ENCODE data around the gene RAB40C. TPM values are rescaled to one million over a fixed set of nuclear protein-coding genes. Genes with fewer than 3 reads are reported as not detected.

RAB40C gene
- total and polyA plus RNA-seq, 2 donors from 2014 or later: 18.1 to 24.0 TPM

DNA sequence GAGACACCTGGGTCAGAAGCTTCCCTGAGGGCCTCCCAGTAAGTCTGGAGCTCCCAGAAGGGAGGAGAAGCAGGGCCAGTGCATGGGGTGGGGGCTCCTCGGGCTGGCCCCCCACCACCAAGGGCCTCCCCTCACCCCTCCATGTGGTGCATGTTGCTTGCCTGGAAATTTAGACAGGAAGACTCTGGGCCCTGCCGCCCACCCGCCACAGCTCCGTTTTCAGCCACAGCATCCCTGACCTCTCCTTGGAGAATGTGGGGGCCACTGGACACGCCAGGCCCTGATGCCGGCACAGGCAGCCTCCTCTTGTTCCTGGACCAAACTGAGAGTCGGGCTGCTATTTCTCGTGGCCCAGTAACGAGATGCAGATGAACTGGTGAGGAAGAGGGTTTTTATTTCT, 49.0 kb downstream of the RAB40C start:
- Histone ChIP-seq H3K36me3 (ENCODE audit: control insufficient read depth in 2 of 3, insufficient read depth in 3 of 3, low read length in 3 of 3) (no peaks in the 10 kb centered on the region), H3K9me3 (ENCODE audit: control insufficient read depth in 2 of 3, insufficient read depth in 1 of 3, low read length in 3 of 3) (no peaks in the 10 kb centered on the region), H3K4me3 (ENCODE audit: low read length in 3 of 3) (no peak overlapping the region), H3K4me1 (ENCODE audit: control insufficient read depth in 2 of 3, insufficient read depth in 2 of 3, low read depth in 1 of 3, low read length in 3 of 3) (peaks cover 0 to 25% (median 0%) of the 10 kb centered on the region in 3 donors), H3K27ac (ENCODE audit: low read depth in 2 of 2, low read length in 2 of 2) (peak overlapping the region; percentile 32 to 52), H3K9ac (ENCODE audit: low read length in 3 of 3) (no peak overlapping the region), H3K27me3 (ENCODE audit: control insufficient read depth, insufficient read depth, low read length) (no peaks in the 10 kb centered on the region)
- DNase-seq: no peak
- intact Hi-C loops (cut with DNase I): no loop called here
- TF ChIP-seq, protein P1, sequence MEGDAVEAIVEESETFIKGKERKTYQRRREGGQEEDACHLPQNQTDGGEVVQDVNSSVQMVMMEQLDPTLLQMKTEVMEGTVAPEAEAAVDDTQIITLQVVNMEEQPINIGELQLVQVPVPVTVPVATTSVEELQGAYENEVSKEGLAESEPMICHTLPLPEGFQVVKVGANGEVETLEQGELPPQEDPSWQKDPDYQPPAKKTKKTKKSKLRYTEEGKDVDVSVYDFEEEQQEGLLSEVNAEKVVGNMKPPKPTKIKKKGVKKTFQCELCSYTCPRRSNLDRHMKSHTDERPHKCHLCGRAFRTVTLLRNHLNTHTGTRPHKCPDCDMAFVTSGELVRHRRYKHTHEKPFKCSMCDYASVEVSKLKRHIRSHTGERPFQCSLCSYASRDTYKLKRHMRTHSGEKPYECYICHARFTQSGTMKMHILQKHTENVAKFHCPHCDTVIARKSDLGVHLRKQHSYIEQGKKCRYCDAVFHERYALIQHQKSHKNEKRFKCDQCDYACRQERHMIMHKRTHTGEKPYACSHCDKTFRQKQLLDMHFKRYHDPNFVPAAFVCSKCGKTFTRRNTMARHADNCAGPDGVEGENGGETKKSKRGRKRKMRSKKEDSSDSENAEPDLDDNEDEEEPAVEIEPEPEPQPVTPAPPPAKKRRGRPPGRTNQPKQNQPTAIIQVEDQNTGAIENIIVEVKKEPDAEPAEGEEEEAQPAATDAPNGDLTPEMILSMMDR (IDR thresholded peaks at IDR 0.05; ENCODE audit: borderline replicate concordance, extremely low read depth, insufficient read depth): no peak
- FAIRE-seq: no peak

GRCh38 chr16:640614-641013, 50.7 kb downstream of the RAB40C start:
- TF ChIP-seq, protein P1 (IDR thresholded peaks at IDR 0.05; ENCODE audit: borderline replicate concordance, extremely low read depth, insufficient read depth): no peak
- FAIRE-seq (no peak), DNase-seq (no peak)
- Histone ChIP-seq H3K4me3 (ENCODE audit: low read length in 3 of 3) (no peak overlapping the region), H3K9ac (ENCODE audit: low read length in 3 of 3) (peak overlapping the region in 1 of 3 donors; percentile 81), H3K36me3 (ENCODE audit: control insufficient read depth in 2 of 3, insufficient read depth in 3 of 3, low read length in 3 of 3) (no peaks in the 10 kb centered on the region), H3K27me3 (ENCODE audit: control insufficient read depth, insufficient read depth, low read length) (no peaks in the 10 kb centered on the region), H3K27ac (ENCODE audit: low read depth in 2 of 2, low read length in 2 of 2) (peak overlapping the region in 1 of 2 donors; percentile 80), H3K9me3 (ENCODE audit: control insufficient read depth in 2 of 3, insufficient read depth in 1 of 3, low read length in 3 of 3) (no peaks in the 10 kb centered on the region), H3K4me1 (ENCODE audit: control insufficient read depth in 2 of 3, insufficient read depth in 2 of 3, low read depth in 1 of 3, low read length in 3 of 3) (peaks cover 0 to 23% (median 0%) of the 10 kb centered on the region in 3 donors)
- intact Hi-C loops (cut with DNase I): no loop called here

GRCh38 chr16:641326-642188, 51.7 kb downstream of the RAB40C start, which contains the start of gene MCRIP2:
Gene MCRIP2, plus strand, starts transcription at chr16:641828. Its CDS starts 164 bp downstream, at chr16:641992.
- TF ChIP-seq, protein P1 (IDR thresholded peaks at IDR 0.05; ENCODE audit: borderline replicate concordance, extremely low read depth, insufficient read depth): no peak
- peak within 1 kb of the TSS in 2 of 3 donors; percentile 73 to 81 for H3K9ac ChIP-seq (ENCODE audit: low read length in 3 of 3)
- H3K9me3 ChIP-seq (ENCODE audit: control insufficient read depth in 2 of 3, insufficient read depth in 1 of 3, low read length in 3 of 3): no peaks in the 10 kb centered on the region
- peaks cover 0 to 31% (median 7%) of the 10 kb centered on the region in 3 donors for H3K4me1 ChIP-seq (ENCODE audit: control insufficient read depth in 2 of 3, insufficient read depth in 2 of 3, low read depth in 1 of 3, low read length in 3 of 3)
- no peaks in the 10 kb centered on the region for H3K36me3 ChIP-seq (ENCODE audit: control insufficient read depth in 2 of 3, insufficient read depth in 3 of 3, low read length in 3 of 3)
- no peaks in the 10 kb centered on the region for H3K27me3 ChIP-seq (ENCODE audit: control insufficient read depth, insufficient read depth, low read length)
- H3K27ac ChIP-seq (ENCODE audit: low read depth in 2 of 2, low read length in 2 of 2): peak within 1 kb of the TSS; percentile 80 to 86
- peak; percentile 72 to 95 (median 84) for DNase-seq
- FAIRE-seq: no peak
- H3K4me3 ChIP-seq (ENCODE audit: low read length in 3 of 3): peak within 1 kb of the TSS in 2 of 3 donors; percentile 76 to 77
- intact Hi-C loops (cut with DNase I): no loop called here

All from kidney (tissue), 14 donors.